ENCODE measurements around the gene ELMO1.

GRCh38 chr7:37346761-37347160, 101.9 kb downstream of the ELMO1 start:
- TF ChIP-seq POLR2A (IDR thresholded peaks at IDR 0.05; ENCODE audit: low read length): peak; percentile 10
- no peak for TF ChIP-seq GATA1 (IDR thresholded peaks at IDR 0.05; ENCODE audit: low read depth, low read length)
